HEK293 (cell line): ENCODE results near the gene GTF2IRD1.

Experiments used
- CTCF ChIA-PET: fragments of 350-600 bp; formaldehyde crosslinking; extraction: SDS; loops from one replicate; lab custom pipeline; 2021; ENCODE audit warnings: antibody characterized with exemption; lab: Yijun Ruan, JAX
- POLR2A ChIA-PET: fragments of 300-600 bp; formaldehyde crosslinking; extraction: SDS; loops from one replicate; lab custom pipeline; 2020; ENCODE audit warnings: antibody characterized with exemption, inconsistent platforms; lab: Yijun Ruan, JAX
- H3K27ac ChIP-seq: fragments of 200-500 bp; sonication (Bioruptor generic); 2 replicates; pipeline ENCODE4 v1.5.1; 2014; ENCODE audit warnings: low read depth, low read length, control low read depth, inconsistent platforms; ENCODE audit errors: extremely low read depth
- H3K36me3 ChIP-seq, 2 experiments: fragments of 200-500 bp in 1 of 2; sonication (Bioruptor generic) in 1 of 2; 1 replicate in 1 of 2; 2 replicates in 1 of 2; pipeline ENCODE4 v1.5.1; 2014 to 2017; ENCODE audit warnings: inconsistent platforms in 2 of 2, low read length in 2 of 2; ENCODE audit not compliant: control insufficient read depth in 2 of 2, insufficient read depth in 1 of 2
- H3K4me1 ChIP-seq: fragments of 200-500 bp; sonication (Bioruptor generic); 2 replicates; pipeline ENCODE4 v1.5.1; 2014; ENCODE audit warnings: mild to moderate bottlenecking, low read length, inconsistent platforms; ENCODE audit not compliant: control insufficient read depth, insufficient read depth
- H3K4me3 ChIP-seq: 2 replicates; pipeline ENCODE4 v1.5.1; 2011; ENCODE audit warnings: low read depth, mild to moderate bottlenecking, control low read depth, low read length, moderate library complexity
- H3K9me3 ChIP-seq: fragments of 200-500 bp; sonication (Bioruptor generic); 2 replicates; pipeline ENCODE4 v1.5.1; 2014; ENCODE audit warnings: low read depth, low read length, inconsistent platforms; ENCODE audit not compliant: control insufficient read depth, insufficient read depth
- GLIS1 ChIP-seq: fragments of 450-650 bp; formaldehyde crosslinking; IDR thresholded peaks from 2 replicates; pipeline ENCODE4 v1.5.1; 2016; ENCODE audit warnings: missing biosample characterization, missing genetic modification characterization
- MZF1 ChIP-seq: fragments of 450-650 bp; formaldehyde crosslinking; IDR thresholded peaks from 2 replicates; pipeline ENCODE4 v1.5.1; 2017; ENCODE audit warnings: missing biosample characterization, missing genetic modification characterization, borderline replicate concordance
- REPIN1 ChIP-seq: fragments of 450-650 bp; formaldehyde crosslinking; IDR thresholded peaks from 2 replicates; pipeline ENCODE4 v1.5.1; 2017; ENCODE audit warnings: missing biosample characterization, missing genetic modification characterization, low read depth
- ZNF112 ChIP-seq: fragments of 450-650 bp; formaldehyde crosslinking; IDR thresholded peaks from 2 replicates; pipeline ENCODE4 v1.5.0; 2017; ENCODE audit warnings: missing biosample characterization, missing genetic modification characterization
- ZNF146 ChIP-seq: fragments of 450-650 bp; formaldehyde crosslinking; IDR thresholded peaks from 2 replicates; pipeline ENCODE4 v1.5.1; 2016; ENCODE audit warnings: missing biosample characterization, missing genetic modification characterization
- ZNF16 ChIP-seq: fragments of 450-650 bp; formaldehyde crosslinking; IDR thresholded peaks from 2 replicates; pipeline ENCODE4 v1.5.1; 2016; ENCODE audit warnings: low read depth, missing biosample characterization, missing genetic modification characterization
- ZNF211 ChIP-seq: fragments of 450-650 bp; formaldehyde crosslinking; IDR thresholded peaks from 2 replicates; pipeline ENCODE4 v1.5.1; 2016; ENCODE audit warnings: low read depth, missing biosample characterization, missing genetic modification characterization
- ZNF354C ChIP-seq: fragments of 450-650 bp; formaldehyde crosslinking; IDR thresholded peaks from 2 replicates; pipeline ENCODE4 v1.5.1; 2016; ENCODE audit warnings: missing biosample characterization, missing genetic modification characterization, low read depth, borderline replicate concordance
- ZNF768 ChIP-seq: fragments of 450-650 bp; formaldehyde crosslinking; IDR thresholded peaks from 2 replicates; pipeline ENCODE4 v1.5.1; 2018; ENCODE audit warnings: missing biosample characterization, mild to moderate bottlenecking, missing genetic modification characterization
- ZSCAN30 ChIP-seq: fragments of 450-650 bp; IDR thresholded peaks from 2 replicates; pipeline ENCODE4 v1.5.1; 2018; ENCODE audit warnings: missing biosample characterization, mild to moderate bottlenecking, missing genetic modification characterization, moderate library complexity
- TF ChIP-seq, protein P1 (sequence below): fragments of 450-650 bp; formaldehyde crosslinking; IDR thresholded peaks from 2 replicates; pipeline ENCODE4 v1.5.0; 2017; ENCODE audit warnings: missing biosample characterization, missing genetic modification characterization, borderline replicate concordance
- TF ChIP-seq, protein P2 (sequence below): fragments of 450-650 bp; formaldehyde crosslinking; conservative IDR thresholded peaks from 2 replicates; pipeline ENCODE4 v1.5.1; 2016; ENCODE audit warnings: low read depth, missing biosample characterization, missing genetic modification characterization

Gene GTF2IRD1

DNA sequence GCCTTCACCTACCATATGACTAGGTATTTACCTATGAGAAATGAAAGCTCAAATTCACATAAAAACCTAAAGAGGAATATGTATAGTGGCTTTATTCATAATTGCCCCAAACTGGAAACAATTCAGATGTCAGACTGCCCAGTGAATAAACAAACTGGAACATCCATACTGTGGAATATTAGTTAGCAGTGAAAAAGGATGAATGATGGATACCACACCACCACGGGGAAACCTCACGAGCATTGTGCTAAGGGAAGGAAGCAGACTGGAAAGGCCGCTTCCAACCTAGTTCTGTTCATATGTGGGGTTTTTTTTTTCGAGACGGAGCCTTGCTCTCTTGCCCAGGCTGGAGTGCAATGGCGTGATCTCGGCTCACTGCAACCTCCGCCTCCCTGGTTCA is 16.8 kb downstream of the GTF2IRD1 start:
- CTCF ChIA-PET: interaction anchor here (0.7 kb wide), 1 partner anchor 96 kb away, joined by 4 read pairs; no protein-coding TSS in a partner anchor
- Histone ChIP-seq H3K36me3 (no peaks in the 10 kb centered on the region; a peak in 1 of 3 replicates), H3K27ac (no peak overlapping the region), H3K9me3 (no peaks in the 10 kb centered on the region), H3K4me3 (no peak overlapping the region), H3K4me1 (no peaks in the 10 kb centered on the region)
- POLR2A ChIA-PET: no interaction called here
- TF ChIP-seq ZSCAN30 (tag by site-specific recombination): no peak
- TF ChIP-seq ZNF146 (tag by site-specific recombination): peak; percentile 96
- TF ChIP-seq, all 188 proteins: peak for 1

DNA sequence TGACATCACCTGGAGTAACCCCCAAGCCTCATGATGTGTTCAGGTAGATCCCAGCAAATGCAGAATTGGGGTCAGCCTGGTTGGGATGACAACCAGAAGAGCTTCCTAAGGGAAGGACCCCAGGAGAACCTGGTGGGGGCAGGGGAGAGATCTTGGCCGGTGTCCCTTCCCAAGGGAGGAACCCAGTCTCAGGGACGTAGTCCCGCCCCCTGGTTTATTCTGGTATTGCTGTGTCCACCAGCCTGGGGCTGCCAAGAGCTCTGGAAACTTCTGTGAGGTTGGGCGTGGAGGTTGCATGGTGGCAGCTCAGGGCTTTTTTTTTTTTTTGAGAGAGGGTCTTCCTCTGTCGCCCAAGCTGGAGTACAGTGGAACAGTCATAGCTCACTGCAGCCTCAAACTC is 19.4 kb downstream of the GTF2IRD1 start:
- CTCF ChIA-PET: no interaction called here
- no peaks in the 10 kb centered on the region for H3K9me3 ChIP-seq
- no peaks in the 10 kb centered on the region; a peak in 1 of 3 replicates for H3K36me3 ChIP-seq
- H3K4me1 ChIP-seq: peaks cover 7% of the 10 kb centered on the region
- TF ChIP-seq GLIS1 (tag by site-specific recombination) (0 out of 2 replicates have a peak, but pooled peaks have one; percentile 3), ZNF354C (tag by site-specific recombination) (no peak)
- no peak overlapping the region for H3K27ac ChIP-seq
- POLR2A ChIA-PET: interaction anchor here (0.7 to 1.6 kb wide), 2 partner anchors 10 to 1502 kb away, joined by 3 to 5 read pairs; no protein-coding TSS in a partner anchor
- no peak overlapping the region for H3K4me3 ChIP-seq

DNA sequence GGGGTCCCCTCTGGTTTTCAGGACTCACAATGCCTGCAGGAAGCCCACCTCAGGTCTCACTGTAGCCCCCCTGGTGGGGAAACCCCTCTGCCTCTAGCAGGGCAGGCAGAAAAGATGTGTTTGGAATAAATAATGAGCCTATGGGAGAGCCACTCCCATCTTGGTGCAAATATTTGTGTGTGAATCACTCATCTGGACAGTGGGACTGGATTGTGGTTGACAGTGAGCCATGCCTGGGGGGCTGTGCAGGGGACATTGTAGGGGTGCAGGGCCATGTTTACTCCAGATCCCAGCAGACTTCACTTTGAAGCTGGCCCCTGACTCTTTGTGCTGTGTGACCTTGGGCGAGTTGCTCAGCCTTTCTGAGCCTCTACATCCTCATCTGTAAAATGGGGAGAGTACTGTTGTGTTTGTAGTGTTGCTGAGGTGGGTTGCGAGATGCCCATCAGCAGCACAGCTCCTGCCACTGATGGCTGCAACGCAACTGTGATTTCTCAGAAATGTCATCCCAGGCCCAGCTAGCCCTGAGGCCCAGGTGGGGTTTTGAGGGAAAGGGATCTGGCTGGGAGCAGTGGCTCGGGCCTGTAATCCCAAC is 20.7 kb downstream of the GTF2IRD1 start:
- Histone ChIP-seq H3K9me3 (no peaks in the 10 kb centered on the region), H3K4me3 (no peak overlapping the region), H3K4me1 (peaks cover 11% of the 10 kb centered on the region), H3K36me3 (no peaks in the 10 kb centered on the region; a peak in 1 of 3 replicates), H3K27ac (no peak overlapping the region)
- no peak for TF ChIP-seq REPIN1 (tag by site-specific recombination)
- no peak for TF ChIP-seq MZF1 (tag by site-specific recombination)
- TF ChIP-seq, protein P1, sequence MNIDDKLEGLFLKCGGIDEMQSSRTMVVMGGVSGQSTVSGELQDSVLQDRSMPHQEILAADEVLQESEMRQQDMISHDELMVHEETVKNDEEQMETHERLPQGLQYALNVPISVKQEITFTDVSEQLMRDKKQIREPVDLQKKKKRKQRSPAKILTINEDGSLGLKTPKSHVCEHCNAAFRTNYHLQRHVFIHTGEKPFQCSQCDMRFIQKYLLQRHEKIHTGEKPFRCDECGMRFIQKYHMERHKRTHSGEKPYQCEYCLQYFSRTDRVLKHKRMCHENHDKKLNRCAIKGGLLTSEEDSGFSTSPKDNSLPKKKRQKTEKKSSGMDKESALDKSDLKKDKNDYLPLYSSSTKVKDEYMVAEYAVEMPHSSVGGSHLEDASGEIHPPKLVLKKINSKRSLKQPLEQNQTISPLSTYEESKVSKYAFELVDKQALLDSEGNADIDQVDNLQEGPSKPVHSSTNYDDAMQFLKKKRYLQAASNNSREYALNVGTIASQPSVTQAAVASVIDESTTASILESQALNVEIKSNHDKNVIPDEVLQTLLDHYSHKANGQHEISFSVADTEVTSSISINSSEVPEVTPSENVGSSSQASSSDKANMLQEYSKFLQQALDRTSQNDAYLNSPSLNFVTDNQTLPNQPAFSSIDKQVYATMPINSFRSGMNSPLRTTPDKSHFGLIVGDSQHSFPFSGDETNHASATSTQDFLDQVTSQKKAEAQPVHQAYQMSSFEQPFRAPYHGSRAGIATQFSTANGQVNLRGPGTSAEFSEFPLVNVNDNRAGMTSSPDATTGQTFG: no peak
- TF ChIP-seq, protein P2, sequence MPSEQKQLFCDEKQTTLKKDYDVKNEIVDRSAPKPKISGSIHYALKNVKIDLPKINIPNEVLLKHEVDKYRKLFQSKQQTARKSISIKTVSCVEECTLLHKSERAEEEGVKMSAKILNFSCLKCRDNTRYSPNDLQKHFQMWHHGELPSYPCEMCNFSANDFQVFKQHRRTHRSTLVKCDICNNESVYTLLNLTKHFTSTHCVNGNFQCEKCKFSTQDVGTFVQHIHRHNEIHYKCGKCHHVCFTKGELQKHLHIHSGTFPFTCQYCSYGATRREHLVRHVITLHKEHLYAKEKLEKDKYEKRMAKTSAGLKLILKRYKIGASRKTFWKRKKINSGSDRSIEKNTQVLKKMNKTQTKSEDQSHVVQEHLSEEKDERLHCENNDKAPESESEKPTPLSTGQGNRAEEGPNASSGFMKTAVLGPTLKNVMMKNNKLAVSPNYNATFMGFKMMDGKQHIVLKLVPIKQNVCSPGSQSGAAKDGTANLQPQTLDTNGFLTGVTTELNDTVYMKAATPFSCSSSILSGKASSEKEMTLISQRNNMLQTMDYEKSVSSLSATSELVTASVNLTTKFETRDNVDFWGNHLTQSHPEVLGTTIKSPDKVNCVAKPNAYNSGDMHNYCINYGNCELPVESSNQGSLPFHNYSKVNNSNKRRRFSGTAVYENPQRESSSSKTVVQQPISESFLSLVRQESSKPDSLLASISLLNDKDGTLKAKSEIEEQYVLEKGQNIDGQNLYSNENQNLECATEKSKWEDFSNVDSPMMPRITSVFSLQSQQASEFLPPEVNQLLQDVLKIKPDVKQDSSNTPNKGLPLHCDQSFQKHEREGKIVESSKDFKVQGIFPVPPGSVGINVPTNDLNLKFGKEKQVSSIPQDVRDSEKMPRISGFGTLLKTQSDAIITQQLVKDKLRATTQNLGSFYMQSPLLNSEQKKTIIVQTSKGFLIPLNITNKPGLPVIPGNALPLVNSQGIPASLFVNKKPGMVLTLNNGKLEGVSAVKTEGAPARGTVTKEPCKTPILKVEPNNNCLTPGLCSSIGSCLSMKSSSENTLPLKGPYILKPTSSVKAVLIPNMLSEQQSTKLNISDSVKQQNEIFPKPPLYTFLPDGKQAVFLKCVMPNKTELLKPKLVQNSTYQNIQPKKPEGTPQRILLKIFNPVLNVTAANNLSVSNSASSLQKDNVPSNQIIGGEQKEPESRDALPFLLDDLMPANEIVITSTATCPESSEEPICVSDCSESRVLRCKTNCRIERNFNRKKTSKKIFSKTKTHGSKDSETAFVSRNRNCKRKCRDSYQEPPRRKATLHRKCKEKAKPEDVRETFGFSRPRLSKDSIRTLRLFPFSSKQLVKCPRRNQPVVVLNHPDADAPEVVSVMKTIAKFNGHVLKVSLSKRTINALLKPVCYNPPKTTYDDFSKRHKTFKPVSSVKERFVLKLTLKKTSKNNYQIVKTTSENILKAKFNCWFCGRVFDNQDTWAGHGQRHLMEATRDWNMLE: no peak
- no peak for TF ChIP-seq ZNF16 (tag by site-specific recombination)
- peak; percentile 62 for TF ChIP-seq ZNF768 (tag by site-specific recombination)
- no peak for TF ChIP-seq ZNF211
- no peak for TF ChIP-seq ZNF112
- ChIA-PET POLR2A (interaction anchor here (1.6 kb wide), 1 partner anchor 12 kb away, joined by 3 read pairs; no protein-coding TSS in a partner anchor), CTCF (interaction anchor here (0.6 kb wide), 1 partner anchor 71 kb away, joined by 3 read pairs; no protein-coding TSS in a partner anchor)
